H1 (cell line): ENCODE data around the gene CLIC1. TPM values are rescaled to one million over a fixed set of nuclear protein-coding genes. Genes with fewer than 3 reads are reported as not detected.

Experiments used
- FOSL1 ChIP-seq: IDR thresholded peaks from 2 replicates; pipeline ENCODE4 v1.6.1; 2011; ENCODE audit warnings: mild to moderate bottlenecking, low read depth, low read length, moderate library complexity; ENCODE audit not compliant: insufficient read depth
- RNF2 ChIP-seq: fragments of 200-900, 300-1000 bp; sonication (generic); IDR thresholded peaks from 2 replicates; pipeline ENCODE4 v1.7.1; 2016; ENCODE audit warnings: borderline replicate concordance, low read depth, mild to moderate bottlenecking, antibody characterized with exemption, low read length; ENCODE audit not compliant: poor library complexity, severe bottlenecking; ENCODE audit errors: missing control alignments
- SUZ12 ChIP-seq: fragments of 200-600 bp; sonication (generic); IDR thresholded peaks from 2 replicates; pipeline ENCODE4 v1.6.1; 2012; ENCODE audit warnings: mild to moderate bottlenecking, inconsistent platforms, low read length, moderate library complexity, mixed read lengths
- polyA plus RNA-seq, 7 experiments: library from polyadenylated mRNA; depleted of rRNA in 3 of 7; stranded (reverse) in 5 of 7; unstranded in 2 of 7; fragments of >200 nt in 5 of 7; fragments of 200-250 nt in 2 of 7; gene quantifications; 1 replicate in 5 of 7; 2 replicates in 1 of 7; 4 replicates in 1 of 7; pipeline versions ENCODE4 v1.2.1 to v1.2.3, GENCODE V29; 2011 to 2013; ENCODE audit warnings: missing spikeins in 2 of 7, mixed read lengths in 2 of 7
- total RNA-seq: library from RNA; stranded (reverse); fragmentation: NEBNext Ultra II Directional; extraction: Animal tissue kit (Norgen Biotek cat#: 25700); gene quantifications from 2 replicates; pipeline ENCODE4 v1.2.1, GENCODE V29; 2021

The CLIC1 gene
- total and polyA plus RNA-seq, 2 of the 8 experiments (the other 6 are each of a cell fraction or from before 2014, with no cell fraction given): 250 to 277 TPM

DNA sequence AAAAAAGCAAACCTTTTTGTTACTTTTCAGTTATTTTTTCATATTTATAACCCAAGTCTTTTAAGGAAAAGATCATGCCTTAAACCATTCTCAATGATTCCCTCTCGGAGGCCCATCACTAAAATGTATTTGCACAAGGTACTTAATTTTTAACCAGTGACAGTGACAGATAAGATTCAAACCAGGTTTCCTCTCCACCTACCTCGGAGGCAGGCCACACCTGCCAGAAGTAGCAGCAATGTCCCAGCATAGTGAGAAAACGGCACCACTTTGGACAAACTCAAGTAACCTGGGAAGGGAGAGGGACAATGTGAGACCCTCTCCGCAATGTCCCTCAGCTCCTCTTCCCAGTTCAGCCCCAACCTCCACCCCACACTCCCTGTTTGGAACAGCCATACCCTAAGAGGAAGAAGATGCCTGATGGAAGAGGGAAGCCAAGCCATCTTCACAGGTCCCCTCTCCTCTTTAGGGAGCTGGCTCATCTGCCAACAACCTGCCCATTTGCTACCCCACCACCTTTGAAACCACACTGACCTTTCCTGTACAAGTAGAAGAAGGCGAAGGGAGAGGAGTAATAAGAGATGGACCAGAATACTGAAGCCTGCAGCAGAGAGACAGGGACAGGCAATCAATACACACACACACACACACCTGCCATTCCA lies 35.5 kb downstream of the CLIC1 start (continued):
- TF ChIP-seq RNF2 (no peak), SUZ12 (no peak), FOSL1 (no peak)
